Smooth muscle cell (in vitro differentiated cells): ENCODE data around the gene REM2. TPM values are rescaled to one million over a fixed set of nuclear protein-coding genes. Genes with fewer than 3 reads are reported as not detected.
A peak's percentile ranks its signal among the peaks of the same experiment; 100 is the strongest.

ENCODE experiments used
- DNase-seq: peaks from one replicate; lab custom pipeline; 2025; ENCODE audit not compliant: unreplicated experiment; lab: John Stamatoyannopoulos, UW
- H2AFZ ChIP-seq: fragments of 200-600 bp; sonication (generic); 2 replicates; pipeline ENCODE4 v1.6.0; 2016; ENCODE audit warnings: antibody characterized with exemption, low read depth, mild to moderate bottlenecking
- H3F3A ChIP-seq: fragments of 200-600 bp; sonication (generic); 2 replicates; pipeline ENCODE4 v1.6.0; 2017; ENCODE audit warnings: antibody characterized with exemption, low read depth
- H3K27ac ChIP-seq: fragments of 200-600 bp; sonication (generic); 2 replicates; pipeline ENCODE4 v1.5.1; 2016; ENCODE audit warnings: low read depth, mild to moderate bottlenecking
- H3K27me3 ChIP-seq: fragments of 200-600 bp; sonication (generic); 2 replicates; pipeline ENCODE4 v1.6.1; 2016; ENCODE audit warnings: low read depth, mild to moderate bottlenecking
- H3K36me3 ChIP-seq: fragments of 200-600 bp; sonication (generic); 2 replicates; pipeline ENCODE4 v1.5.1; 2016; ENCODE audit warnings: low read depth
- H3K4me1 ChIP-seq: fragments of 200-600 bp; sonication (generic); 2 replicates; pipeline ENCODE4 v1.5.1; 2016; ENCODE audit warnings: low read depth
- H3K4me2 ChIP-seq: fragments of 200-600 bp; sonication (generic); 2 replicates; pipeline ENCODE4 v1.6.0; 2016; ENCODE audit warnings: mild to moderate bottlenecking
- H3K4me3 ChIP-seq: fragments of 200-600 bp; sonication (generic); 2 replicates; pipeline ENCODE4 v1.5.1; 2016; ENCODE audit warnings: mild to moderate bottlenecking
- H3K79me2 ChIP-seq: fragments of 200-600 bp; sonication (generic); 2 replicates; pipeline ENCODE4 v1.6.0; 2016; ENCODE audit warnings: low read depth, mild to moderate bottlenecking
- H3K9ac ChIP-seq: fragments of 200-600 bp; sonication (generic); 2 replicates; pipeline ENCODE4 v1.6.0; 2016; ENCODE audit warnings: low read depth
- H3K9me3 ChIP-seq: fragments of 200-600 bp; sonication (generic); replicated peaks from 2 replicates; pipeline ENCODE4 v1.5.1; 2016; ENCODE audit warnings: low read depth
- H4K20me1 ChIP-seq: fragments of 200-600 bp; sonication (generic); 2 replicates; pipeline ENCODE4 v1.6.0; 2016; ENCODE audit warnings: low read depth
- WGBS: methylation state at CpG from one replicate; pipeline ENCODE4 v1.1.7; 2016; ENCODE audit warnings: low lambda C conversion rate; 5-methylcytosine and 5-hydroxymethylcytosine counted together
- polyA plus RNA-seq: library from polyadenylated mRNA; unstranded; fragments of >200 nt; fragmentation: Nextera tagmentation; extraction: Ambion mirVana; gene quantifications from 2 replicates; pipeline ENCODE4 v1.2.1, GENCODE V29; 2016
- total RNA-seq: library from RNA; depleted of rRNA; stranded (reverse); fragments of >200 nt; gene quantifications from 2 replicates; pipeline ENCODE4 v1.2.3, GENCODE V29; 2014
- TF ChIP-seq, protein P1 (sequence below): fragments of 200-600 bp; sonication (generic); IDR thresholded peaks from 2 replicates; pipeline ENCODE4 v1.5.1; 2017; ENCODE audit warnings: borderline replicate concordance, mild to moderate bottlenecking, antibody characterized with exemption; ENCODE audit not compliant: insufficient read depth, poor library complexity, severe bottlenecking

The REM2 gene
- total and polyA plus RNA-seq, 2 experiments from 2014 or later: 1.6 to 2.6 TPM

DNA sequence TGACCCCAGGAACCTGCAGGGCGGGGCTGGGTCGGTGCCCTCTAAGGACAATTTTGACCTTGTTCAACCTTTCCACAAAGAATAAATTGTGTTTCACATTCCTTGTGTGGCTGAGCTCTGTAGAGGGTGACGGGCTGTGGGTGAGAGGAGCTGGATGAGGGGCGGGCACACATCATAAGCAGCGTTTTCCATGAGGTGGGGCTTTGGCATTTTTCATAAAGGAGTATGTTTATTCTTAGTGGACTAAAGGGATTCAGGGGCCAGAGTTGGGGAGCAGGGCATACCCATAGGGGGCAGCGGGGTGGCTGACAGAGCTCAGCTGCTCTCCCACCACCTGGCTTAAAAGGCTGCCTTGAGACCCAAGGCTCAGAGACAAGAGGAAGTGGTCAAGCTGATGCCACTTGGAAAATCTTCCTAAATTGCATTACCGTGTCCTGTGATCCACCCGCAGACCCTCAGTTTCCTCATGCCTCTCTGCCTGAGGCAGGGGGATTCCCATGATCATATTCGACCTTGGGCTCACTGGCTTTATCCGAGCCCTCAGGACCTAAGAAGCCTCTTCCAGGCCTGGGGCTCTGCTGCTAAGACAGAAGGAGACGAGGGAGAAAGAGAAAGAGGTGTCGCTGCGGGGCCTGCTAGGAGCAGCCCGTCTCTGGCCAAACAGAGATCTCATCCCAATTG is 35.2 kb upstream of the REM2 start:
- Histone ChIP-seq H3K27me3 (no peaks in the 10 kb centered on the region), H3K4me3 (no peak overlapping the region), H3K9ac (peak overlapping the region; percentile 91), H3K36me3 (no peaks in the 10 kb centered on the region), H3F3A (peaks cover 64% of the 10 kb centered on the region), H3K4me1 (peaks cover 27% of the 10 kb centered on the region), H2AFZ (no peak overlapping the region), H4K20me1 (peaks cover 22% of the 10 kb centered on the region), H3K4me2 (peak overlapping the region; percentile 77), H3K79me2 (peaks cover 19% of the 10 kb centered on the region), H3K9me3 (no peaks in the 10 kb centered on the region), H3K27ac (peak overlapping the region; percentile 100)
- TF ChIP-seq, protein P1, sequence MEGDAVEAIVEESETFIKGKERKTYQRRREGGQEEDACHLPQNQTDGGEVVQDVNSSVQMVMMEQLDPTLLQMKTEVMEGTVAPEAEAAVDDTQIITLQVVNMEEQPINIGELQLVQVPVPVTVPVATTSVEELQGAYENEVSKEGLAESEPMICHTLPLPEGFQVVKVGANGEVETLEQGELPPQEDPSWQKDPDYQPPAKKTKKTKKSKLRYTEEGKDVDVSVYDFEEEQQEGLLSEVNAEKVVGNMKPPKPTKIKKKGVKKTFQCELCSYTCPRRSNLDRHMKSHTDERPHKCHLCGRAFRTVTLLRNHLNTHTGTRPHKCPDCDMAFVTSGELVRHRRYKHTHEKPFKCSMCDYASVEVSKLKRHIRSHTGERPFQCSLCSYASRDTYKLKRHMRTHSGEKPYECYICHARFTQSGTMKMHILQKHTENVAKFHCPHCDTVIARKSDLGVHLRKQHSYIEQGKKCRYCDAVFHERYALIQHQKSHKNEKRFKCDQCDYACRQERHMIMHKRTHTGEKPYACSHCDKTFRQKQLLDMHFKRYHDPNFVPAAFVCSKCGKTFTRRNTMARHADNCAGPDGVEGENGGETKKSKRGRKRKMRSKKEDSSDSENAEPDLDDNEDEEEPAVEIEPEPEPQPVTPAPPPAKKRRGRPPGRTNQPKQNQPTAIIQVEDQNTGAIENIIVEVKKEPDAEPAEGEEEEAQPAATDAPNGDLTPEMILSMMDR: peak; percentile 9
- WGBS: 32% methylated on average over 14 of the region's 14 CpGs
- no peak for DNase-seq

DNA sequence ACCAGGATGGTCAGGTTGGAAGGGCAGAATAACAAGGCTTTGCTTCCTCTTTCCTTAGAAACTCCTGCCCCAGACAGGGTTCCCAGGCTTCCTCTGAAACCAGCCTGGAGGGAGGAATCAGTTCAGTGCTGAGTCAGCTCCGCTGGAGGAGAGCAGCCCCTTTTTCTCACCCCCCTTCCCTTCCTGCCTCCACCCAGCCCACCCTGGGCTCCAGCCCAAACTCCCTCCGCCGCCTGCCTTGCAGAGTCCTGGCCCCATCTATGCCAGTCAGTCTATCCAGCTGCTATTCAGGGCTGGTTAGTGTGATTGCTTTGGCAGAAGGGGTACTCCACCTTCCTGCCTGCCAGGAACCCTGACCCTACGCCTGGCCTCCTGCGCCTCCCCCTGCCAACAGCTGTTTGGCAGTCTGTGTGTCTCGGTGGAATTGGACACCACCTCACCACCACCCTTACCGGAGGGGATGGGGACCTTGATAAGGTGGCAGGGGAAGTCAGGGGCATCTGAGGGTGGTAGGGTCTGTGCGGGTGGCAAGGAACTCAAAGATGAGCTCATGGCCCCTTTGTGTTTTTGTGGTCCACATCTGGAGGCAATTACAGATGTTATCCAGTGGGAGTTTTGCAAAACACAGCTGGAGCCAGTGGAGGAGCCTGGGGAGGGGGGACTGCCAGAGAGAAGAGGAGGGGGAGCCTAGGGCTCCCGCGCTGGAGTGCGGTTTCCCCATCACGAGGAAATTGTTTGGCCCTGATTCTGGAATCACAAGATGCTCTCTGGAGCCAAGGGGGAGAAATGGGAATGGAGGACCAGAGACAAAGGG is 34.5 kb upstream of the REM2 start:
- Histone ChIP-seq H3K4me1 (peaks cover 28% of the 10 kb centered on the region), H3K4me3 (no peak overlapping the region), H3K27ac (peak overlapping the region; percentile 100), H3K9me3 (no peaks in the 10 kb centered on the region), H3F3A (peaks cover 57% of the 10 kb centered on the region), H3K79me2 (peaks cover 12% of the 10 kb centered on the region), H3K4me2 (peak overlapping the region; percentile 77), H3K9ac (peak overlapping the region; percentile 91), H2AFZ (no peak overlapping the region), H3K36me3 (no peaks in the 10 kb centered on the region), H4K20me1 (peaks cover 17% of the 10 kb centered on the region), H3K27me3 (no peaks in the 10 kb centered on the region)
- 19% methylated on average over 10 of the region's 12 CpGs for WGBS
- TF ChIP-seq, protein P1: no peak
- DNase-seq: peak; percentile 55

DNA sequence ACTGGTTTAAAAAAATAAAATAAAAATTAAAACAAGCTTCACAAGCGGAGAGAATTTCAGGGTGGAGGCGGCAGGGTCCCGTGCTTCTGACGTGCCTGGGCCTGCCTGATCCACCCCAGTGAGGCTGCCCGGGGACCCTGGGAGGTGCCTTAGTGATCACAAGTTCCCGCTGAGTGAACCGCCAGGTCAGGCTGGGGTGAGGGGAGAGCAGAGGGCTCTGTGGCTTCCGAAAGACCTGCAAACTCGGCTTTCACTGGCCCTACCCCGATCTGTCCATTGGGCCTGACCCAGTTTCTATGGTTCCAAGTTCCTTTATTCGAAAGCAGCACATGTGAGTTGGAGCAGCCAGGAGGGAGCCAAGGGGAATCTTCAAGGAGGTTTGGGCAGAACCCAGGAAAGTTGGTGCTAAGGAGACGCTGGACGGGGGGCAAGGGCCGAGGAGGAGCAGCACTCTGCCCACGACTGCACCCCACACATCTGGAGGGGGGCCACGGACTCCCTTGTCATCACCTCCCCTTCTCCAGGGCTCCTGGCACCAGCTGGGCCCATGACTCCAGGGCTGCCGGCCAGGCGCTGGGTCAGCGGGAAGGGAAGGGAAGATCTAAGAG is 33.7 kb upstream of the REM2 start:
- Histone ChIP-seq H3K4me1 (peaks cover 28% of the 10 kb centered on the region), H3K27ac (peak overlapping the region; percentile 100), H3K79me2 (peaks cover 5% of the 10 kb centered on the region), H3K36me3 (no peaks in the 10 kb centered on the region), H3F3A (peaks cover 50% of the 10 kb centered on the region), H3K27me3 (no peaks in the 10 kb centered on the region), H3K9me3 (no peaks in the 10 kb centered on the region), H3K4me2 (peak overlapping the region; percentile 65), H3K9ac (peak overlapping the region; percentile 91), H2AFZ (no peak overlapping the region), H4K20me1 (peaks cover 10% of the 10 kb centered on the region), H3K4me3 (no peak overlapping the region)
- TF ChIP-seq, protein P1: no peak
- DNase-seq: no peak
- 67% methylated on average over 19 of the region's 19 CpGs for WGBS
